ENCODE measurements around the gene DZIP1.

- TF ChIP-seq, protein P1, sequence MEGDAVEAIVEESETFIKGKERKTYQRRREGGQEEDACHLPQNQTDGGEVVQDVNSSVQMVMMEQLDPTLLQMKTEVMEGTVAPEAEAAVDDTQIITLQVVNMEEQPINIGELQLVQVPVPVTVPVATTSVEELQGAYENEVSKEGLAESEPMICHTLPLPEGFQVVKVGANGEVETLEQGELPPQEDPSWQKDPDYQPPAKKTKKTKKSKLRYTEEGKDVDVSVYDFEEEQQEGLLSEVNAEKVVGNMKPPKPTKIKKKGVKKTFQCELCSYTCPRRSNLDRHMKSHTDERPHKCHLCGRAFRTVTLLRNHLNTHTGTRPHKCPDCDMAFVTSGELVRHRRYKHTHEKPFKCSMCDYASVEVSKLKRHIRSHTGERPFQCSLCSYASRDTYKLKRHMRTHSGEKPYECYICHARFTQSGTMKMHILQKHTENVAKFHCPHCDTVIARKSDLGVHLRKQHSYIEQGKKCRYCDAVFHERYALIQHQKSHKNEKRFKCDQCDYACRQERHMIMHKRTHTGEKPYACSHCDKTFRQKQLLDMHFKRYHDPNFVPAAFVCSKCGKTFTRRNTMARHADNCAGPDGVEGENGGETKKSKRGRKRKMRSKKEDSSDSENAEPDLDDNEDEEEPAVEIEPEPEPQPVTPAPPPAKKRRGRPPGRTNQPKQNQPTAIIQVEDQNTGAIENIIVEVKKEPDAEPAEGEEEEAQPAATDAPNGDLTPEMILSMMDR (IDR thresholded peaks at IDR 0.05; ENCODE audit: control extremely low read depth in 1 of 3, insufficient read depth in 1 of 3, low read depth in 1 of 3, low read length in 3 of 3) = no peak
- TF ChIP-seq POLR2AphosphoS5 (IDR thresholded peaks at IDR 0.05; ENCODE audit: low read depth, low read length) (no peak), SIN3A (conservative IDR thresholded peaks at IDR 0.05 in 1 of 2, IDR thresholded peaks at IDR 0.05 in 1 of 2; ENCODE audit: low read depth in 1 of 2, low read length in 2 of 2) (no peak), RFX5 (IDR thresholded peaks at IDR 0.05; ENCODE audit: borderline replicate concordance, low read depth, low read length) (no peak), YY1 (IDR thresholded peaks at IDR 0.05; ENCODE audit: low read depth, low read length) (no peak), SP1 (IDR thresholded peaks at IDR 0.05; ENCODE audit: low read depth, low read length) (no peak), SIX5 (IDR thresholded peaks at IDR 0.05; ENCODE audit: low read depth, low read length) (no peak), RAD21 (IDR thresholded peaks at IDR 0.05 in 1 of 2, conservative IDR thresholded peaks at IDR 0.05 in 1 of 2; ENCODE audit: low read depth in 2 of 2, low read length in 2 of 2) (no peak), JUND (IDR thresholded peaks at IDR 0.05; ENCODE audit: low read length) (no peak), JUN (IDR thresholded peaks at IDR 0.05; ENCODE audit: low read depth, low read length) (no peak), POLR2A (IDR thresholded peaks at IDR 0.05; ENCODE audit: control extremely low read depth in 1 of 2, low read depth in 2 of 2, low read length in 2 of 2) (no peak), EP300 (IDR thresholded peaks at IDR 0.05; ENCODE audit: borderline replicate concordance in 1 of 2, low read depth in 2 of 2, low read length in 2 of 2) (no peak), SAP30 (IDR thresholded peaks at IDR 0.05; ENCODE audit: insufficient read depth, insufficient replicate concordance, low read length) (no peak), MAX (IDR thresholded peaks at IDR 0.05) (no peak)
These were observed 15.0 kb upstream of the DZIP1 start for GRCh38 chr13:95659500-95659899.

Data from H1 (cell line).